ENCODE data around the gene PPFIA4.

The PPFIA4 gene

DNA sequence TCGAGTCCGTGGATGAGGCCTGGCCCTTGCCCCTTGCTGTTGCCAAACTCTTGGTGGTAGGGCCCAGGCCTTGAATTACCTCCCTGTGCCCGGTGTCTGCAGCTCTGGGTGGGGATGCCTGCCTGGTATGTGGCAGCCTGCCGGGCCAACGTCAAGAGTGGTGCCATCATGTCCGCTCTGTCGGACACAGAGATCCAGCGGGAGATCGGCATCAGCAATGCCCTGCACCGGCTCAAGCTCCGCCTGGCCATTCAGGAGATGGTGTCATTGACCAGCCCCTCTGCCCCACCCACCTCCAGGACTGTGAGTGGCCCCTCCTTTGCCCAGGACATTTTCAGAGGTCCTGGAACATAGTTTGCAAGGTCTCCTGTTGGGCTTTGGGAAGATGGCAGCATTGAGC is 33.8 kb downstream of the PPFIA4 start:
- DNase-seq (ENCODE audit: low read depth) = no peak

DNA sequence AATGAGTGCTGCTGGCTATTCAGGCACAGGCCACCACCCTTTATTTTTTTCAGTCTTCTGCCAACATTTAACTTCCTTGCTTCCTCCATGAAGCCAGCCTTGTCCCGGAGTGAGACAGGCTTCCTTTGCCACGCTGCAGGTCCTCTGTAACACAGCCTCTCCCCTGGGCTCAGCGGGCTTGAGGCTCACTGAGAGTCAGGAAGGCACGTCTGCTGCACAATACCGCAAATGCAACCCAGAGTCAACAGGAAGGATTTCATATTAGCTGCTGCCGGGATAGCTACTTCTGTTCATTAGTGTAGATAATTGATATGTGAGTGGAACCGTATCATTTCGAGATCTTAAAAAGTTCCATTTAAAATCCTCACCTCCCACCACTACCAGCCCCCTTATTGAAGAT is 37.0 kb downstream of the PPFIA4 start:
- no peak for DNase-seq (ENCODE audit: low read depth)

DNA sequence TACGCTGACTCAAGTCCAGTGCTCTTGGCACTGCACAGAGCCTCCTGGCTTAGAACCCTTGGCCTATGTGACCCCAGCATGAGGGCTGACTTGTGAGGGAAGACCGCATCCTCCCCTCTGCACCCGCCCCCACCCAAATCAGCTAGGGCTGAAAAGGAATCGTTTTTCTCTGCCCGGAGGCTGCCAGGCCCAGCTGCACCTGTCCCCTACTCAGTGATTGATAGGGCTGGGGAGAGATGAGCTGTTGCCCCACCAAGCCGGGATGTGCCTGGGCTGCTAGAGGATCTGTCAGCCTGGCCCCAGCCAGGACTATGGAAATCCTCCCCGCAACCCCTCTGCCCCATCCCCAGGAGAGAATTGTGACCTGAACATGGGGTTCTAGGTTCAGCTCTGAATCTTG is 38.9 kb downstream of the PPFIA4 start:
- DNase-seq (ENCODE audit: low read depth) = no peak

DNA sequence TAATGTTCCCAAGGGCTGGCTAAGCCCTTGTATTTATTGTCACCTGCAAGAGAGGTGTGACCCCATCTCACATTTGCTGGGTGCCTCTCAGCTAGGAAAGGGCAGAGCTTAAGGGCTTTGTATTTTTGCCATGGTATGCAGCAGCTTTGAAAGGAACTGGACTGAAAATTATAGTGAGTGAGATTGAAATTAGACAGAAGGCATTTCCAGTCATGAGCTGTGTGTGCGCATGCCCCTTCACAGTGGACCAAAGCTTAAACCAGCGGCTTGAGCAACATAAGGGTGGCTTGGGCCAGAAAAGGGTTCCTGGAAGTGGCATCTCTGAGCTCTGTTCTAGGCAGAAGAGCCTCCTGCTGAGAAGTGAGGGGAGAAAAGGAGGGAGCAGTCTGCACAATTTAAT is 39.7 kb downstream of the PPFIA4 start:
- no peak for DNase-seq (ENCODE audit: low read depth)

DNA sequence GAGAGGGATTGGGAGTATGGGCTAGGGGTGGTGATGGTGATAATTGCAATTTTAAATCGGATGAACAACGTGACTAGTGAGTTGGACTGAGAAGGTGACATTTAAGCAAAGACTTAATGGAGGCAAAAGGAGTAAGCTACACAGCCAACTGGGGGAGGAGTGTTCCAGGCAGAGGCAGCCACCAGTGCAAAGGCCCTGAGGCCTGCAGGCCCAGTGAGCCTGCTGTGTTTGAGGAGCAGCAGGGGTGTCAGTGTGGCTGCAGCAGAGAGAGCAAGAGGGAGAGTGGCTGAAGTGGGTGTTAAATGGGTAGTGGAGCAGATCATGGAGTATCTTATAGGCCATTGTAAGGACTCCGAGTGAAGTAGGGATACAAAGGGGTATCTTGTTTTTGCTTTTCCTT is 40.7 kb downstream of the PPFIA4 start:
- DNase-seq (ENCODE audit: low read depth) = no peak

DNA sequence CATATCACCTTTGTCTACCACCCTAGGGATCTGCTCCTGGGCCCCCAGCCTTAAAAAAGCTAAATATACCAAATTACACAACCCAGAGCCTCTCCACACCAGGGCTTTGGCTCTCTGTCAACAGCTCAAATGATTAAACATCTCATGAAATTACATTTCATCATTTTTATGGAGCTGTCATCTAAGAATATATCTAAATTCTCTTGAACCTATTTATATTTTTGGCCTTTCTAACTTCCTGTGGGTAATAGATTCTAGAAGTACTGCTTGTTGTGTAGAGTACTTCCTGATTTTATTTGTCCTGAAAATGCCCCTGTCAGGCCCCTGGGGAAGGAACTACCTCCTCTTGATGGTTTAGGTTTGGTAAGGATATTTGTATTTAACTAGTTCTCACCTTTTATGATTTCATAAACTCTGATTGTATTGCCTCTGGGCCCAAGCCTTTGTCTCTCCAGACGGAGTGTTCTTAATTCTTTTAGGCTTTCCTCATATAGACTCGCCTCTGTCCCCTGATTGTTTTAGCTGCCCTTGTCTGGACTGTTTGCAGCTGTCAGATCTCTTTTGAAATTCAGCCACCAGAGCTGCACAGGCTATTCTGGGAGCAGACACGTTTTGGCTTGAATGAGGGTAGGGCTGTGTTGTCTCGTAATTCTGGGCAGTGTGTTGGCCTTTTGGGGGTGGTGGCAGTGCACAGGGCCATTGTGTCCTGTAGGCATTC is 42.9 kb downstream of the PPFIA4 start:
- no peak for DNase-seq (ENCODE audit: low read depth)

DNA sequence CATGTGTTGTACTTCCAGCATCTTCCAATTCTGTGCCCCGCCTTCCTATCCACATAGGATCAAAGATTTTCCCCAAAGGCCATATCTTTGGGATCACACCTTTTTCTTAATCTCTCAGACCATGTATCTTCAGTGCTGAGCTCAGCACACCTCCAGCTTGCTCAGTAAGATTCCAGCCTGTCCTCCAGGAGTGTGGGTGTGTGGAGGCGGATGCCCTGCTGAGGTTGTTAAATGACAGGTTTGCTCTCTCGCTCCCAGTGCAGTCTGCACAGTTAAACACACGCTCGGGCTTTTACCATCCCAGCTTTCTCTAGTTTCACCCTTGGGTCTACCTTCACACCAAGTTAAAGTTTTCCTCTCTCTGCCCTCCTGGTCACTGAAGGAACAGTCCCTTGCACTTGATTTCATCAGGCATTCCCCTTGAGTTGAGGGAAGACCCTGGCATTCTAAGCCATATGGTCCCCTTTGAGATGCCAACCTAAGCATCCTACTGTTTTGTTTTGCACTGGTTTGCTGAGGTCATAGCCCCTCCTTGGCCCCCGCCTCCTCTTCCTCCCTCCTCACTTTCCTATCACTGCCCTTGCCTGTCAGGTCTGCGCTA is 45.8 kb downstream of the PPFIA4 start:
- no peak for DNase-seq (ENCODE audit: low read depth)

DNA sequence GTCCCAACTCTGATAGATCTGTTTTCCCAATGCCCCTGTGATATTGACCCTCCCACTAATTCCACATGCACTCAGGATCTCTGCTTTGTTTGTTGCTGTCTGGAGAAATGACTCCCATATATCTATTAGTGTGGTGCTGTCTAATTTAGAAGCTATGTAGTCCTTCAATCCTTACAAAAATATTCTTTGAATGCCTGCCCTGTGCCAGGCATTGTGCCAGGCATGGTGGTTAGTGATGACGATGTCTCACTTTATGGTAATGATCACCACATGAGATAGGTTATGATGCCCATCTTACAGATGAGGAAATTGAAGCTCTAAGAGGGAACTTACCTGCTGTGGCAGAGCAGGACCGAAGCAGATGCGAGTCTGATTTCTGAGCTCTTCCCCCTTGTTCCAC is 46.6 kb downstream of the PPFIA4 start:
- DNase-seq (ENCODE audit: low read depth) = no peak

DNA sequence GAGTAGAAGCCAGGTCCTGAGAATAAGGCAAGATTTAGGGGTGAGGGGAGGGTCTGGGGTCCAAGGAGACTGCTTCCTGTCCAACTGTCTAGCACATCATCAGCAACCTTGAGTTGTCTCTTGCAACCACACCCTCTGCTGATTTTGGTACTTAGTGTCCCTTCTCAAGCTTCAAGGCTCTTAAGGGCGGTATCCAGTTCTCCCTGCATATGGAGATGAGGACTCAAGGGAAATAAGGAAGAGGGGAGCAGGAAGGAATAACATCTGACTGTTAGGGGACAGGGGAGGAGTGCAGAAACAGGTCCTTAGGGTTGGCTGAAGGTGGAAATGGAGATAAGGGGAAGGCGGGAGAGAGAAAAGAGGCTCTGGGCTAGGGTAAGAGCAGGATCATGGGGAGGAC is 47.2 kb downstream of the PPFIA4 start:
- DNase-seq (ENCODE audit: low read depth) = no peak

DNA sequence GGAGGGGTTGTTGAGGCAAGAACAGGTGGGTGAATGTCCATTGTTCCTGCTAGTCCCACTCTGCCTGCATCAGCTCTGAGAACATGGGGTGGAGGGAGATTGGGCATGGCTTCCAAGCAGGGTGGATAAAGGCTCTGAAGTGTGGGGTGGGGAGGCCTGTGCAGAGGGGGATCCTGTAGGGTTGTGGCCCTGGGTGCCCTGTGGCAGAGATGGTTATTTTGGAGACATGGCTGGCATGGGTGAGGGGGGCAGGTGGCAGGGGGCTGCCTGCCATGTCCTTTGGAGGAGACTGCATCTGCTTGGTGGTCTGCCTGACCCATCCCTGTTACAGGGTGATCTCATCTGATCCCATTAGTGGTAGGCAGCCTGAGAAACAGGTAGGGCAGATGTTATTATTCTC is 48.3 kb downstream of the PPFIA4 start:
- DNase-seq (ENCODE audit: low read depth) = no peak

DNA sequence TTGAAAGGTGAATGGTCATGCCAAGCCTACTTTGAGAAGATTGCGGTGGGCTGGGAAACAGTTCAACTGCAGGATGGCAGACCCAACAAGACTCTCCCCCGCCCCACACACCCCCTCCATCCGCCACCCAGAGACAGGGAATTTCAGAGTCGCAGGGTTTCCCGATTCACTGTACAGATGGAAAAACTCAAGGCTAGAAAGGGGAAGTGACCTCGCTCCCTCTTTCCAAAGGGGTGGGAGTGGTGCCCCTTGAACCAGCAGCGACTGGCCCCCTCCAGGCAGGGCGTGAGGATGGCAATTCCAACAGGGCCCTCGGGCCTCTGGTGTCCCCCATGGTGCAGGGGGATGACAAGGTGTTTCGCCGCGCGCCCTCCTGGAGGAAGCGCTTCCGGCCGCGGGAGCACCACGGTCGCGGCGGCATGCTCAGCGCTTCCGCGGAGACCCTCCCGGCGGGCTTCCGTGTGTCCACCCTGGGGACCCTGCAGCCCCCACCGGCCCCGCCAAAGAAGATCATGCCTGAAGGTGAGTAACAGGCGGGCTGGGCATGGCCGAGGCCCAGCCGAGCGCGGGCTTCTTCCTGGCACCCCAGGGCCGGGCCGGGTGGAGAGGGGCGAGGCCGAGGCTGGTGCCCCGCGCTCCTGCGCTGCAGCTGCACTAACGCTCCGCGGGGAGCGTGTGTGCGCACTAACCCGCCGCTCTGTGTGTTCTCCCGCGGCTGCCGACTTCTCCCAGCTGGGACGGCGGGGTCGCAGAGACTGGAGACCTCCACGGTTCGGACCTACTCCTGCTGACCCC is 49.1 kb downstream of the PPFIA4 start:
- no peak for DNase-seq (ENCODE audit: low read depth)

DNA sequence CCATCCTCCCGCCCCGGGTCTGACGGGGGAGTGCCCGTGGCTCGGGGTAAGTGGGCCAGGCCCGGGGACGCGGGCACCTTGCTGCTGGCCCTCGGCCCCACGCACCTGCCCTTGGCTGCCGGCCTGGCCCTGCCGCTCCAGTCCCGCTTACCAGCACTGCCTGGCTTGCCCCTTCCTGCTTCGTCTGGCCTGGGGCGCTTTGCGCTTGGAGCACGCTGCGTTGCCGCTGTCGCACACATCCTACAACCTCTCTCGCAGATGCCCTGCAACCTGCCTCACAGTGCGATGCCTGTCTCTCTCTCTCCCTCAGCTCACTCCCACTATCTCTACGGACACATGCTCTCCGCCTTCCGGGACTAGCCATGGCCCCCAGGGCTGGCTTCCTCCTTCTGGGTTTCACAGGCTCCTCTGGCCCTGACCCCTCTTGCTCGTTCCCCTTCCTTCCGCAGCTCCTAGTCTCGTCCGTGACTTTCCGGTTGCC is 49.8 kb downstream of the PPFIA4 start:
- DNase-seq (ENCODE audit: low read depth) = no peak

DNA sequence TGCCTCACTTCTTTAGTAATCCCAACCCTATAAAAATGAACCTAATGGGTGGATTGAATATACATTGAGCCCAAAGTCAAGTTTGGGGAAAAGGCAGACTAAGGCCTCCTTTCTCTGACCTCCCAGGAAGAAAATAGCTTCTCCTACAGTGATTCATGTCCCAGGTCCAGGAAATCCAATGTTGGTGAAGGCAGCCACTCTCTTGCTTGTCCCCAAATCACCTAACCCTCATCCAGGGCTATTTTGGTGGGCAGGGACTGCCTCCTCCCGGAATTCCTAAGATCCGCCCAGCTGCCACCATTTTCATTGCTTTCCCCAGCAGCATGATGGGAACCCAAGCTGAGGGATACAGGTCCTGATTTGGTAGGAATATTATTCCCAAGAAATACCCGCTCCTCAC is 51.1 kb downstream of the PPFIA4 start:
- DNase-seq (ENCODE audit: low read depth) = no peak

DNA sequence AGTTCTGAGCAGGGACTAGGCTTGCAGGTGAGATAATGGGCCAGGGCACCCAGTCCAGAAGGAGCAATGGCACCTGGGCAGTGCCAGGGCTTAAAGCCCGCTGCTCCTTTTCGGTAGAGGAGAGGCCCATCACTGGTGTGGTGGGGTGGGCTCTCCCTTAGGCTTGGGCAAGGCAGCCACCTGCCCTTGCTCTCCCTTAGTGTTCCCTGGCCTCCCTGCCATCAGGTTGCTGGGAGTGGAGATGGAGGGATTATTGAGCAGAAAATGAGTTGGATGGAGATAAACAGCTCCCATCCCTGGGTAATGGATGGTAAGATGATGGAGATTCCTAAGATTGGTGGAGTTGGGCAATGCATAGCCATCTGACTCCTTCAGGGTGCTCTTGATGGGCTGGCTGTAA is 51.7 kb downstream of the PPFIA4 start:
- DNase-seq (ENCODE audit: low read depth) = no peak

DNA sequence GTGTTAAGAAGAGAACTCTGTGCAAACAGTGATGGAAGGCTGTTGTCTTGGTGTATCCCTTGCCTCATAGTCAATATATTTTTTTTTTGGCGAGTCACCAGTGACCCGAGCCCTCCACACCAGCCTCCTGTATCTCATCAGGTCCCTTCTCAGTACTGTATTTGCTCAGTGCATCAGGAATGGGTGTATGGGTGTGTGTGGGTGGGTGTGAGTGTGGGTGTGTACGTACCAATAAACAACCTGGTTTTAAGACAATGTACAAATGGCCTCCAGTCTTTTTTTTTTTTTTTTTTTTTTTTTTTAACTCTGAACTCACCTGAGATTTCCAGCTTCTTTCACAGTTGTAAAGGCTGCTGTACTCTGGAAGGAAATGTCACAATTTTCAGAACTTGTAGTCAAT is 52.2 kb downstream of the PPFIA4 start:
- no peak for DNase-seq (ENCODE audit: low read depth)

DNA sequence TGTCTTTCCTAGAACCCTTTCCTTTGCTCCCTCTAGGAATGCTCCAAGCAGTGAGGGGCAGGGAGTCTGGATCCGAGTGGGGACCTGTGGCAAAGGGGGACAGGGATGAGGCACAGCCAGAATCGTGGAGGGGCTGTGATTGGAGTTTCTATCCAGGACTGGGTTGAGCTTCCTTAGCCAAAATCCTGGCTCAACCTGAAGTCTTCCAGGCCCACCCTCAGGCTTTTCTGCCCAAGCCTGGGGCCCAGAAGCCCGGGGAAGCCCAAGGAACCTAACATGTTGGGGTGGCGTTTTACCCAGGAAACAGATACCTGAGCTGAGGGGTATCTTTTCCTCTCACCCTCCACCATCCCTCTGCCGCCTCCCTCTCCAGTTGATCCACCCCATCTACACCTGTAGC is 54.2 kb downstream of the PPFIA4 start:
- no peak for DNase-seq (ENCODE audit: low read depth)

DNA sequence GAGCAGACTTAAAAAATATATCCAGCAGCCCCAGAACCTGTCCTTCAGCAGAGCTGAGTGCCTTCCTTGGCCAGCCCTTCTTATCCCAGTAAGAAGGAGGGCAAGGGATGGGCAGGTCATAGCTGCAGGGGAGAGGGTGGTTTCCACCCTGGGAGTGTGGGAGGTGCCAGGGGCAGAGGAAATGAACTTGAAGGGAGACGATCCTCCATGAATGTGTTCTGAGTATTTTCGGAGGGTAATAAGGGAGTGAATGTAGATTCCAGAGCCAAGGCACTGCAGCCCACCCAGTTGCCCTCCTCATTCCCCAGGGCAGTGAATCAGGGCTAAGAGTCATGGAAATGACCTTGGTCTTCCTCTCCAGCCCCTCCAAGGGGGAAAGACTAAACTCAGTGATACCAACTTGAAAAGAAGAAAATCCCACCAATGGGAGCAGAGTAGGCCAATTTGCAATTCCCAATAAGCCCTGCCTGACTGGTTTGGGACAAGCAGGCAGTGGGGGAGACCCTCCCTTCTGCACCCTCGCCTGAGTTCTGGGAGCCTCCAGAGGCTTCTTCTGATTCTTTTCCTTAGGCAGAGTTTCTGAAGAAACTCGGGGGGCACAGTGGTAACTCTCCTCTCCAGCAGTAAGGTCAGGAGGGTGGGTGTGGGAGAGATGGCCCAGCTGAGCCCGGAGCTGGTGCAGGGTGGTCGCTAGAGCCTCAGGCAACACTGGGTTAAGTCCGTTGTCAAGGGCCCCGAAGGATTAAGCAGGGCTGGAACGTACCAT is 55.4 kb downstream of the PPFIA4 start:
- no peak for DNase-seq (ENCODE audit: low read depth)

DNA sequence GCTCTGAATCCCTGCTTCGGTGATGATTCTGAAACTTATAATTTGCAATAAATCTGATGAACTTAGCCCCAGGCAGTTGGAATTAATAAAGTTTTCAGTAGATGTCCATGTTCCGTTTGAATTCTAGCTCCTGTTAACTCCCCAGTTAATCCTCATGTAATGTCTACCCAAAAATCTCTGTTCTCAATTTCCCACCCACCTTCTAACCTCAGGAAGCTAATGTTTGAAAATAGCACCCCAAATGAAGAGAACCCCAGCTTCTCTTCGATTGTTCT is 55.9 kb downstream of the PPFIA4 start:
- no peak for DNase-seq (ENCODE audit: low read depth)

DNA sequence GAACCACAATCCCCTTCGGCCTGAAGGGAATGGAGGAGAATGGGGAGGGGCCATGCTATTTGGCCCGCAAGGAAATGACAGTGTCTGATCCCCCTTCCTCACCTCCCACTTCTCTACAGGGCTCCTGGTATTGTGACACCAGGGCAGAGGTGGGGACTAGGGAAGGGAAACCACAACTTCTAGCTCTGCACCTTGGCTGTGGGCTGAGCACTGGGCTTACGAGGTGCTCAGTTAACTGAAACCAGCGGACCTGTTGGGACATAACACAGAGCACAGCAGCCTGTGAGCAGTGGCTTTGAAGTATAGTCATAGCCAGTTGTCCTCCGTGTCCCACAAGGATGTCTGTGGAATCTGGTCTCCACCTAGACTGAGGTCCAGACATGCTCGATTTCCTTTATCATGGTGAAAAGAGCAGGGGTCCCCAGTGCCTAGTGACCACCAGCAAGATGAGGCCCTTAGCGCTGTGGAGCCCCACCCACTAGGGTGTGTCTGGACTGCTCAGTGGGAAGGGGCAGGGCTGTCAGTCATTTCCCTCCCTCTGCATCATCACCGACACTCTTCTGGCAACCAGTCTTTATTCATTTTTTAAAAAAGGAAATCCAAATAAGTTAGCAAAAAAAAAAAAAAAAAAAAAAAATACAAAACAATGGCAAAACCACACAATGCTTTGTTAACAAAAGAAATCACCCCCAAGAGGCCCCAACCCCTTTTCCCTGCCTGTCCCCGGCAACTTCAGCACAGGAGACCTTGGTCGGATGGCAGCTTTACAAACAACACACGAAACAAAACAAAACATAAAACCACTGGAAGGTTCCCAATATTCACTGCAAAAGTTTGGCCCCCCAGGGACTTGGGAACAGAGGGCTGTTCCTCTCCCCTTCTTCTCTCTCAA is 56.5 kb downstream of the PPFIA4 start:
- DNase-seq (ENCODE audit: low read depth) = no peak

DNA sequence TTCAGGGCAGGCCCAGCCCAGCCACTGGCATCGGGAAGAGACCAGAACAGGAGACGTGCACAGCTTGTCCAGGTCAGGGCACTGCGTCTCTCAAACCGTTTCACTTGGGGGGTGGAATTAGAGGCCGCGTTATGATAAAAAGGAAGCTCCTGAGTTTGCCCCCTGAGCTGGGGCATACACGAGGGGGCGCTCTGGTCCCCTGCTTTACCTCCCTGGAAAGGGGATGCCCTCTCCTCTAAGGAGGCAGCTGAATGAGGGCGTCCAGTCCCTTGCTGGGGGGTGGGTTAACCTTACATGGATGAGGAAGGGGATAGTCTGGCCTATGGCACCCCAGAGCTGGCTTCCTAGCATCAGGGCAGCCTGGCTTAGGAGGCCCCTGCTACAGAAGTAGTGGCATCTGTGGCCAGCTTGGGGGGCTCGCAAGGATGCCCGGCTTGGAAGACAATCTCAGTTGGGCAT is 57.2 kb downstream of the PPFIA4 start:
- DNase-seq (ENCODE audit: low read depth) = no peak
